DOHH2 (cell line): ENCODE measurements around the gene DYRK2.

Source experiments
- H3F3A ChIP-seq: fragments of 200-600 bp; sonication (generic), shearing (Covaris generic); 2 replicates; pipeline ENCODE4 v1.6.0; 2016; ENCODE audit warnings: antibody characterized with exemption, mild to moderate bottlenecking; ENCODE audit not compliant: control insufficient read depth, insufficient read depth
- H3K27ac ChIP-seq: fragments of 200-600 bp; sonication (generic); 2 replicates; pipeline ENCODE4 v1.5.1; 2014; ENCODE audit warnings: low read depth, mild to moderate bottlenecking, low read length, moderate library complexity
- H3K27me3 ChIP-seq: fragments of 200-600 bp; sonication (generic); 2 replicates; pipeline ENCODE4 v1.6.1; 2014; ENCODE audit warnings: mild to moderate bottlenecking, low read length, mixed read lengths; ENCODE audit not compliant: control insufficient read depth
- H3K36me3 ChIP-seq: fragments of 200-600 bp; sonication (generic); 2 replicates; pipeline ENCODE4 v1.6.1; 2014; ENCODE audit warnings: mild to moderate bottlenecking, low read length, moderate library complexity, mixed read lengths; ENCODE audit not compliant: control insufficient read depth
- H3K4me1 ChIP-seq: fragments of 200-600 bp; sonication (generic); 2 replicates; pipeline ENCODE4 v1.6.1; 2014; ENCODE audit warnings: mild to moderate bottlenecking, low read length, mixed read lengths; ENCODE audit not compliant: control insufficient read depth
- H3K4me2 ChIP-seq: fragments of 200-600 bp; sonication (generic); 2 replicates; pipeline ENCODE4 v1.6.0; 2014; ENCODE audit warnings: mild to moderate bottlenecking, low read length, moderate library complexity
- H3K4me3 ChIP-seq: fragments of 200-600 bp; sonication (generic); 2 replicates; pipeline ENCODE4 v1.5.1; 2014; ENCODE audit warnings: mild to moderate bottlenecking, low read length, mixed read lengths
- H3K79me2 ChIP-seq: fragments of 200-600 bp; sonication (generic); 2 replicates; pipeline ENCODE4 v1.6.1; 2014; ENCODE audit warnings: mild to moderate bottlenecking, low read length, mixed read lengths; ENCODE audit not compliant: control insufficient read depth
- H3K9me2 ChIP-seq: fragments of 200-600 bp; sonication (generic); replicated peaks from 2 replicates; pipeline ENCODE4 v1.6.1; 2014; ENCODE audit warnings: mild to moderate bottlenecking, low read length, mixed read lengths; ENCODE audit not compliant: control insufficient read depth
- H3K9me3 ChIP-seq: fragments of 200-600 bp; sonication (generic); 2 replicates; pipeline ENCODE4 v1.6.1; 2014; ENCODE audit warnings: antibody characterized with exemption, low read length, mixed read lengths; ENCODE audit not compliant: control insufficient read depth, insufficient read depth
- H4K20me1 ChIP-seq: fragments of 200-600 bp; sonication (generic); 2 replicates; pipeline ENCODE4 v1.6.0; 2014; ENCODE audit warnings: low read depth, mild to moderate bottlenecking, antibody characterized with exemption, low read length, moderate library complexity; ENCODE audit not compliant: control insufficient read depth, insufficient read depth
- EZH2phosphoT487 ChIP-seq: fragments of 200-600 bp; sonication (generic); IDR thresholded peaks from 2 replicates; pipeline ENCODE4 v1.6.1; 2017; ENCODE audit warnings: borderline replicate concordance, mild to moderate bottlenecking, antibody characterized with exemption, low read length, moderate library complexity, mixed read lengths
- TF ChIP-seq, protein P1 (sequence below): fragments of 200-600 bp; sonication (generic); IDR thresholded peaks from one replicate; pipeline ENCODE4 v1.5.1; 2014; ENCODE audit warnings: antibody characterized with exemption, mild to moderate bottlenecking, low read depth, low read length; ENCODE audit not compliant: poor library complexity, severe bottlenecking

The DYRK2 gene

DNA sequence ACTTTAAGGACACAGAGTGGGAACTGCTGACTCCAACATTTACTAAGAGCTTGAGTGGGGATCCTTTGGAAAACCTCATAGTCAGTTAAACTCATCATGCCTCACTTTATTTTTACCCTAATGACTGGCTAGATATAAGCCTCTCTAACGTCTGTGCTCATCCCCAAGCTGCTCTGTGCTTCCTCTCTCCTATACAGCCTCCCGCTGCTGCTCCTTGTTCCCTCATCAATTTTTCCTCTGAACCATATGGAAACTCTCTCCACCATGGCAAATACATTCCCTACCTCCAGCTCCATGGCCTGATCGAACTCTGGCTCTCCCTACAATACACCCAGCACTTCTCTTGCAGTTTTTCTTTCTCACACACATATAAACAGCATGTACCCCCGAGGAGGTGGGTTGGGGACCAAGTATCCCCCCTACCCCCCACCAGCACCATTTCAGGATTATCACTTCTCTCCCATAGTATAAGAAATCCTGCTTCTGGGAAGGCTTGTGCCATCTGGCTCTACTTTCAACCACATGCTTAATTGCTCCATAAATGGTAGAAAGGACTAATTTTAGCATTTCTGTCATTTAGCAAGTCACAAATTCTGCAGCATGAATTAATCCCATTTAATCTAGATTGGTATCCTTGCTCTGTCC is 39.2 kb upstream of the DYRK2 start:
- Histone ChIP-seq H3K79me2 (no peaks in the 10 kb centered on the region), H3K9me2 (no peaks in the 10 kb centered on the region), H3K4me2 (no peak overlapping the region), H3K27me3 (no peaks in the 10 kb centered on the region), H3K9me3 (no peaks in the 10 kb centered on the region), H3K4me3 (no peak overlapping the region), H3K36me3 (no peaks in the 10 kb centered on the region), H3K27ac (no peak overlapping the region), H3K4me1 (no peaks in the 10 kb centered on the region), H4K20me1 (no peaks in the 10 kb centered on the region), H3F3A (no peaks in the 10 kb centered on the region)
- TF ChIP-seq EZH2phosphoT487 = no peak
- TF ChIP-seq, protein P1, sequence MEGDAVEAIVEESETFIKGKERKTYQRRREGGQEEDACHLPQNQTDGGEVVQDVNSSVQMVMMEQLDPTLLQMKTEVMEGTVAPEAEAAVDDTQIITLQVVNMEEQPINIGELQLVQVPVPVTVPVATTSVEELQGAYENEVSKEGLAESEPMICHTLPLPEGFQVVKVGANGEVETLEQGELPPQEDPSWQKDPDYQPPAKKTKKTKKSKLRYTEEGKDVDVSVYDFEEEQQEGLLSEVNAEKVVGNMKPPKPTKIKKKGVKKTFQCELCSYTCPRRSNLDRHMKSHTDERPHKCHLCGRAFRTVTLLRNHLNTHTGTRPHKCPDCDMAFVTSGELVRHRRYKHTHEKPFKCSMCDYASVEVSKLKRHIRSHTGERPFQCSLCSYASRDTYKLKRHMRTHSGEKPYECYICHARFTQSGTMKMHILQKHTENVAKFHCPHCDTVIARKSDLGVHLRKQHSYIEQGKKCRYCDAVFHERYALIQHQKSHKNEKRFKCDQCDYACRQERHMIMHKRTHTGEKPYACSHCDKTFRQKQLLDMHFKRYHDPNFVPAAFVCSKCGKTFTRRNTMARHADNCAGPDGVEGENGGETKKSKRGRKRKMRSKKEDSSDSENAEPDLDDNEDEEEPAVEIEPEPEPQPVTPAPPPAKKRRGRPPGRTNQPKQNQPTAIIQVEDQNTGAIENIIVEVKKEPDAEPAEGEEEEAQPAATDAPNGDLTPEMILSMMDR = no peak

DNA sequence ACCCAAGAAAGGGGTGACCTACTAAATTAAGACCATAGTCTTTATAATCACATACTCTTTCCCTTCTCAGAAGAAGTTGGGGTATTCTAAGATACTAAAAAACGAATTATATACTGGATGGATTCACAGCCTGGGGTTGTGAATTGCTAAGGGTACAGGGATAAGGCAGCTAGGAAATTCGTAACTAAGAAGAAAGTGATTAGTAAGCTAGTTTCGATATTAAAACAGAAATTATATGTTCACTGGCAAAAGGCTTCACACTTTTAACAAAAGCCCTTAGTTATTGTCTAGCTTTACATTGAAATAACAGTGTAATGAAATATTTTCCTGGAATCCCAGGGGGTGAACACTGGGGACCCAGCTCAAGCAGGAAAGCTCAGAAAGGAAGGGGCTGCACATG is 35.5 kb upstream of the DYRK2 start:
- Histone ChIP-seq H3K4me2 (no peak overlapping the region), H3K9me3 (no peaks in the 10 kb centered on the region), H3K36me3 (no peaks in the 10 kb centered on the region), H3K27ac (no peak overlapping the region), H4K20me1 (no peaks in the 10 kb centered on the region), H3K27me3 (no peaks in the 10 kb centered on the region), H3F3A (no peaks in the 10 kb centered on the region), H3K4me3 (no peak overlapping the region), H3K4me1 (no peaks in the 10 kb centered on the region), H3K9me2 (no peaks in the 10 kb centered on the region), H3K79me2 (no peaks in the 10 kb centered on the region)
- no peak for TF ChIP-seq EZH2phosphoT487
- TF ChIP-seq, protein P1 = no peak

DNA sequence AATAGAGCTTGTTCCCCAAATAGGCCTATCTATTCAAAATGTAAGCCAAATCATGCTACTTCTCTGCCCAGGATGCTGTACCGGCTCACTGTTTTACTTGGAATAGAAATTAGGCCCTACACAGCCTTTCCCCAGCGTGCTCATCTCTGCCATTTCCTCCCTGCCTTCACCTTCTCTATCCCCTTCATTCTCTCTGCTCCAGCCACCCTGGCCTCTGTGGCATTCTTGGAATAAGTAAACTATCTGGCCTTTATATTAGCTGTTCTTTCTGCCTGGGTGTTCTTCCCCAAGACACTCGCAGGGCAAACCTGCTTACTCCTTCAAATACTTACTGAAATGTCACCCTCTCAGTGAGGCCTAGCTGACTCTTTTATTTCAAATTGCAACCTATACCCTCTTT is 30.9 kb upstream of the DYRK2 start:
- Histone ChIP-seq H3K4me3 (no peak overlapping the region), H3K4me1 (0 out of 2 replicates have a peak, but pooled peaks cover 3% of the 10 kb centered on the region), H3K9me3 (no peaks in the 10 kb centered on the region), H3K4me2 (no peak overlapping the region), H3K27me3 (no peaks in the 10 kb centered on the region), H3K36me3 (no peaks in the 10 kb centered on the region), H3K79me2 (no peaks in the 10 kb centered on the region), H4K20me1 (no peaks in the 10 kb centered on the region), H3F3A (no peaks in the 10 kb centered on the region), H3K27ac (no peak overlapping the region), H3K9me2 (no peaks in the 10 kb centered on the region)
- TF ChIP-seq EZH2phosphoT487 = no peak
- TF ChIP-seq, protein P1 = no peak
